ENCODE results near the gene TCERG1L.
A peak's percentile ranks its signal among the peaks of the same experiment; 100 is the strongest.

TCERG1L gene

DNA sequence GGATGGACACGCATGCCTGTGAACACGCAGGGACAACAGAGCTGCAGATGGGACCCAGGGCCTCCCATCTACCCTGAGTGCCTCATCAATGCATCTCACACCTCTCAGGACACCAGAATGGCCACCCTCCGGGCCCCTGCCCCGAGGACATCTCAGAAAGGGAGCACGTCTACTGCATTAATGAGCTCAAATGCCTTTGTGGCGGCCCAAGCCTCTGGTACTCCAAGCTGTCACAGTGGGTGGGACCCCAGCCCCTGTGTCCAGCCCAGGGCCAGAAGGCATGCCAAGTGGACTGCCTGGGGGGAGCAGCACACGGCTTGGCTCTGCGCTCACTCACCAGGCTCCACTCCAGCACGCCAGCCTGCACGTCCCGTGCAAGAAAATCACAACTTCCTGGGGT lies 52.0 kb downstream of the TCERG1L start:
- Histone ChIP-seq H3K4me2 (ENCODE audit: insufficient read depth, low read length, poor library complexity, severe bottlenecking) (no peak overlapping the region), H3K36me3 (replicated peaks in 1 of 2; ENCODE audit: control insufficient read depth in 2 of 2, insufficient read depth in 2 of 2, low read length in 2 of 2) (no peaks in the 10 kb centered on the region), H3K27me3 (ENCODE audit: control insufficient read depth in 3 of 3, insufficient read depth in 3 of 3, low read depth in 1 of 3, low read length in 3 of 3) (no peaks in the 10 kb centered on the region), H2BK5ac (ENCODE audit: low read length) (no peak overlapping the region), H3K23ac (ENCODE audit: low read depth, low read length, poor library complexity) (peak overlapping the region; percentile 68), H3K14ac (ENCODE audit: low read length) (no peak overlapping the region), H3K9ac (ENCODE audit: low read depth, low read length, poor library complexity) (no peak overlapping the region), H2BK120ac (ENCODE audit: low read depth, low read length) (no peak overlapping the region), H4K91ac (ENCODE audit: low read depth, low read length, poor library complexity) (no peak overlapping the region), H3K4me1 (ENCODE audit: control insufficient read depth in 2 of 2, insufficient read depth in 1 of 2, low read depth in 1 of 2, low read length in 2 of 2) (no peaks in the 10 kb centered on the region), H3K9me3 (replicated peaks in 1 of 2; ENCODE audit: control insufficient read depth in 2 of 2, insufficient read depth in 1 of 2, low read depth in 1 of 2, low read length in 2 of 2) (no peaks in the 10 kb centered on the region), H2AK5ac (ENCODE audit: low read depth, low read length) (peak overlapping the region; percentile 60), H2BK15ac (ENCODE audit: low read length) (no peak overlapping the region), H2AFZ (ENCODE audit: low read length) (no peak overlapping the region), H4K8ac (ENCODE audit: low read depth, low read length) (no peak overlapping the region), H3K79me1 (ENCODE audit: low read depth, low read length) (no peaks in the 10 kb centered on the region), H3K4ac (ENCODE audit: low read length) (no peak overlapping the region), H3K18ac (ENCODE audit: low read length) (peak overlapping the region; percentile 65), H3K4me3 (ENCODE audit: low read length in 2 of 2) (no peak overlapping the region), H3K27ac (replicated peaks; ENCODE audit: low read length) (no peak overlapping the region), H2BK12ac (ENCODE audit: low read length) (no peak overlapping the region)
- no peak for DNase-seq (ENCODE audit: low spot score)
- WGBS, 2 donors (ENCODE audit: extremely low coverage in 2 of 2, insufficient read length in 2 of 2, insufficient replicate concordance in 1 of 2): no CpG with 5 or more reads among the region's 11 CpGs

GRCh38 chr10:131258256-131258655 lies 53.3 kb downstream of the TCERG1L start:
- Histone ChIP-seq H3K9ac (ENCODE audit: low read depth, low read length, poor library complexity) (no peak overlapping the region), H2BK15ac (ENCODE audit: low read length) (no peak overlapping the region)

GRCh38 chr10:131257027-131257426 lies 54.5 kb downstream of the TCERG1L start:
- DNase-seq (ENCODE audit: low spot score): no peak
- H3K27me3 ChIP-seq (ENCODE audit: control insufficient read depth in 3 of 3, insufficient read depth in 3 of 3, low read depth in 1 of 3, low read length in 3 of 3): no peaks in the 10 kb centered on the region
- H4K91ac ChIP-seq (ENCODE audit: low read depth, low read length, poor library complexity): no peak overlapping the region
- no CpG with 5 or more reads among the region's 11 CpGs for WGBS, 2 donors (ENCODE audit: extremely low coverage in 2 of 2, insufficient read length in 2 of 2, insufficient replicate concordance in 1 of 2)
- no peaks in the 10 kb centered on the region for H3K4me1 ChIP-seq (ENCODE audit: control insufficient read depth in 2 of 2, insufficient read depth in 1 of 2, low read depth in 1 of 2, low read length in 2 of 2)
- no peak overlapping the region for H3K27ac ChIP-seq (replicated peaks; ENCODE audit: low read length)
- no peak overlapping the region for H2BK5ac ChIP-seq (ENCODE audit: low read length)
- no peak overlapping the region for H3K9ac ChIP-seq (ENCODE audit: low read depth, low read length, poor library complexity)
- no peak overlapping the region for H3K4me2 ChIP-seq (ENCODE audit: insufficient read depth, low read length, poor library complexity, severe bottlenecking)
- no peak overlapping the region for H3K4ac ChIP-seq (ENCODE audit: low read length)
- no peak overlapping the region for H2BK12ac ChIP-seq (ENCODE audit: low read length)
- H3K36me3 ChIP-seq (replicated peaks in 1 of 2; ENCODE audit: control insufficient read depth in 2 of 2, insufficient read depth in 2 of 2, low read length in 2 of 2): no peaks in the 10 kb centered on the region
- no peak overlapping the region for H2BK120ac ChIP-seq (ENCODE audit: low read depth, low read length)
- H2AFZ ChIP-seq (ENCODE audit: low read length): no peak overlapping the region
- no peaks in the 10 kb centered on the region for H3K9me3 ChIP-seq (replicated peaks in 1 of 2; ENCODE audit: control insufficient read depth in 2 of 2, insufficient read depth in 1 of 2, low read depth in 1 of 2, low read length in 2 of 2)
- H3K23ac ChIP-seq (ENCODE audit: low read depth, low read length, poor library complexity): no peak overlapping the region
- no peak overlapping the region for H2AK5ac ChIP-seq (ENCODE audit: low read depth, low read length)
- no peak overlapping the region for H3K4me3 ChIP-seq (ENCODE audit: low read length in 2 of 2)
- no peak overlapping the region for H2BK15ac ChIP-seq (ENCODE audit: low read length)
- no peaks in the 10 kb centered on the region for H3K79me1 ChIP-seq (ENCODE audit: low read depth, low read length)
- no peak overlapping the region for H4K8ac ChIP-seq (ENCODE audit: low read depth, low read length)
- no peak overlapping the region for H3K14ac ChIP-seq (ENCODE audit: low read length)
- H3K18ac ChIP-seq (ENCODE audit: low read length): no peak overlapping the region

More at GRCh38 chr10:131258256-131258655, 53.3 kb downstream of the TCERG1L start:
- no peaks in the 10 kb centered on the region for H3K36me3 ChIP-seq (replicated peaks in 1 of 2; ENCODE audit: control insufficient read depth in 2 of 2, insufficient read depth in 2 of 2, low read length in 2 of 2)
- no peaks in the 10 kb centered on the region for H3K4me1 ChIP-seq (ENCODE audit: control insufficient read depth in 2 of 2, insufficient read depth in 1 of 2, low read depth in 1 of 2, low read length in 2 of 2)
- no peak overlapping the region for H2AK5ac ChIP-seq (ENCODE audit: low read depth, low read length)
- H3K27me3 ChIP-seq (ENCODE audit: control insufficient read depth in 3 of 3, insufficient read depth in 3 of 3, low read depth in 1 of 3, low read length in 3 of 3): no peaks in the 10 kb centered on the region
- no peak overlapping the region for H4K8ac ChIP-seq (ENCODE audit: low read depth, low read length)
- no peaks in the 10 kb centered on the region for H3K9me3 ChIP-seq (replicated peaks in 1 of 2; ENCODE audit: control insufficient read depth in 2 of 2, insufficient read depth in 1 of 2, low read depth in 1 of 2, low read length in 2 of 2)
- no peak overlapping the region for H2AFZ ChIP-seq (ENCODE audit: low read length)
- no peak overlapping the region for H2BK5ac ChIP-seq (ENCODE audit: low read length)
- no peak for DNase-seq (ENCODE audit: low spot score)
- no peak overlapping the region for H3K4me2 ChIP-seq (ENCODE audit: insufficient read depth, low read length, poor library complexity, severe bottlenecking)
- H3K4me3 ChIP-seq (ENCODE audit: low read length in 2 of 2): no peak overlapping the region
- no peak overlapping the region for H2BK12ac ChIP-seq (ENCODE audit: low read length)
- H3K14ac ChIP-seq (ENCODE audit: low read length): no peak overlapping the region
- no peak overlapping the region for H4K91ac ChIP-seq (ENCODE audit: low read depth, low read length, poor library complexity)
- H3K18ac ChIP-seq (ENCODE audit: low read length): no peak overlapping the region
- no peak overlapping the region for H3K27ac ChIP-seq (replicated peaks; ENCODE audit: low read length)
- H3K79me1 ChIP-seq (ENCODE audit: low read depth, low read length): no peaks in the 10 kb centered on the region
- WGBS, 2 donors (ENCODE audit: extremely low coverage in 2 of 2, insufficient read length in 2 of 2, insufficient replicate concordance in 1 of 2): no CpG with 5 or more reads among the region's 9 CpGs
- H3K23ac ChIP-seq (ENCODE audit: low read depth, low read length, poor library complexity): no peak overlapping the region
- H2BK120ac ChIP-seq (ENCODE audit: low read depth, low read length): no peak overlapping the region
- no peak overlapping the region for H3K4ac ChIP-seq (ENCODE audit: low read length)

DNA sequence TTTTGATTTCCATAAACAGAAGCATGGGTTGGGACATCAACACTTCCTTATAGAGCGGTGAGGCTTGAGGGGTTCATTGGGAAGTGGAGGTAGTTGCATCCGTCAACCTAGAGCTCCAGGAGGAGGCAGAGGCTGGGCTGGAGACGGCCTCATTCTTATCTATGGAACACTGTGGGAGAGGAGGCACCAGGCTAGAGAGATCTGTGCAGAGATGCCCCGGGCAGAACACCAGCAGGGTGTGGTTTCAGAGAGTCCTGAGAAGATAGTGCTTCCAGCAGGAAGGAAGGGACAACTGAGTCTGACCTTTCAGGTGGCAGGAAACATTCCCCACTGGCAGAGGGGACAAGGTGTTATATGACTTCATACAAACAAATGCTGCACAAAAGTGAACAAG lies 56.7 kb downstream of the TCERG1L start:
- no peak overlapping the region for H3K18ac ChIP-seq (ENCODE audit: low read length)
- no peak overlapping the region for H3K4me2 ChIP-seq (ENCODE audit: insufficient read depth, low read length, poor library complexity, severe bottlenecking)
- no peak overlapping the region for H4K91ac ChIP-seq (ENCODE audit: low read depth, low read length, poor library complexity)
- H3K4me3 ChIP-seq (ENCODE audit: low read length in 2 of 2): no peak overlapping the region
- H3K27ac ChIP-seq (replicated peaks; ENCODE audit: low read length): no peak overlapping the region
- WGBS, 2 donors (ENCODE audit: extremely low coverage in 2 of 2, insufficient read length in 2 of 2, insufficient replicate concordance in 1 of 2): no CpG with 5 or more reads among the region's 4 CpGs
- no peak overlapping the region for H2BK15ac ChIP-seq (ENCODE audit: low read length)
- no peak overlapping the region for H2BK120ac ChIP-seq (ENCODE audit: low read depth, low read length)
- no peaks in the 10 kb centered on the region for H3K27me3 ChIP-seq (ENCODE audit: control insufficient read depth in 3 of 3, insufficient read depth in 3 of 3, low read depth in 1 of 3, low read length in 3 of 3)
- H2BK5ac ChIP-seq (ENCODE audit: low read length): no peak overlapping the region
- no peak for DNase-seq (ENCODE audit: low spot score)
- no peak overlapping the region for H2AFZ ChIP-seq (ENCODE audit: low read length)
- H3K9ac ChIP-seq (ENCODE audit: low read depth, low read length, poor library complexity): no peak overlapping the region
- no peak overlapping the region for H4K8ac ChIP-seq (ENCODE audit: low read depth, low read length)
- no peak overlapping the region for H2AK5ac ChIP-seq (ENCODE audit: low read depth, low read length)
- H3K14ac ChIP-seq (ENCODE audit: low read length): no peak overlapping the region
- peaks cover 0 to 10% of the 10 kb centered on the region in 2 donors for H3K4me1 ChIP-seq (ENCODE audit: control insufficient read depth in 2 of 2, insufficient read depth in 1 of 2, low read depth in 1 of 2, low read length in 2 of 2)
- H3K9me3 ChIP-seq (replicated peaks in 1 of 2; ENCODE audit: control insufficient read depth in 2 of 2, insufficient read depth in 1 of 2, low read depth in 1 of 2, low read length in 2 of 2): no peaks in the 10 kb centered on the region
- no peak overlapping the region for H3K4ac ChIP-seq (ENCODE audit: low read length)
- H3K79me1 ChIP-seq (ENCODE audit: low read depth, low read length): no peaks in the 10 kb centered on the region
- no peak overlapping the region for H2BK12ac ChIP-seq (ENCODE audit: low read length)
- no peak overlapping the region for H3K23ac ChIP-seq (ENCODE audit: low read depth, low read length, poor library complexity)
- no peaks in the 10 kb centered on the region for H3K36me3 ChIP-seq (replicated peaks in 1 of 2; ENCODE audit: control insufficient read depth in 2 of 2, insufficient read depth in 2 of 2, low read length in 2 of 2)

Measured in neuronal stem cell (in vitro differentiated cells).